ENCODE data around the gene CADM1. TPM values are rescaled to one million over a fixed set of nuclear protein-coding genes. Genes with fewer than 3 reads are reported as not detected.

CADM1 gene
- total RNA-seq, 1 experiment from 2014 or later = 1.1 TPM

- intact Hi-C loops (cut with micrococcal nuclease) = no loop called here
- Histone ChIP-seq H3K4me2 (ENCODE audit: low read length) (no peak overlapping the region), H3K9me3 (ENCODE audit: low read length) (no peaks in the 10 kb centered on the region), H3K27me3 (ENCODE audit: low read length) (no peaks in the 10 kb centered on the region), H3K9me2 (replicated peaks; ENCODE audit: low read length) (no peaks in the 10 kb centered on the region), H2AFZ (ENCODE audit: low read length) (no peak overlapping the region), H3K36me3 (ENCODE audit: low read depth, low read length) (no peaks in the 10 kb centered on the region), H4K20me1 (ENCODE audit: low read length) (no peaks in the 10 kb centered on the region), H3K4me1 (ENCODE audit: insufficient read depth, low read length) (no peaks in the 10 kb centered on the region), H3K27ac (ENCODE audit: low read length) (no peak overlapping the region), H3K79me2 (ENCODE audit: low read length) (no peaks in the 10 kb centered on the region), H3K4me3 (ENCODE audit: low read length) (no peak overlapping the region), H3F3A (ENCODE audit: low read length, unreplicated experiment) (no peaks in the 10 kb centered on the region), H3K9ac (ENCODE audit: low read length) (no peak overlapping the region)
- DNase-seq (no peak), ATAC-seq (no peak)
- TF ChIP-seq EZH2phosphoT487 (IDR thresholded peaks at IDR 0.05; ENCODE audit: borderline replicate concordance, low read length) = no peak
- no peak for TF ChIP-seq CTCF (conservative IDR thresholded peaks at IDR 0.05; ENCODE audit: low read depth, low read length)
- TF ChIP-seq EZH2 (IDR thresholded peaks at IDR 0.05; ENCODE audit: low read length, unreplicated experiment) = no peak
- CTCF ChIA-PET = no interaction called here
- POLR2A ChIA-PET (ENCODE audit: unreplicated experiment) = no interaction called here
- BruUV-seq (replicated peaks) = no TSS peak
Observed at GRCh38 chr11:115154355-115154736, 349.9 kb downstream of the CADM1 start.

GRCh38 chr11:115153731-115154354 is 350.4 kb downstream of the CADM1 start:
- TF ChIP-seq EZH2phosphoT487 (IDR thresholded peaks at IDR 0.05; ENCODE audit: borderline replicate concordance, low read length) = no peak
- TF ChIP-seq EZH2 (IDR thresholded peaks at IDR 0.05; ENCODE audit: low read length, unreplicated experiment) = no peak
- TF ChIP-seq CTCF (conservative IDR thresholded peaks at IDR 0.05; ENCODE audit: low read depth, low read length) = no peak
- Histone ChIP-seq H3K36me3 (ENCODE audit: low read depth, low read length) (no peaks in the 10 kb centered on the region), H3K27ac (ENCODE audit: low read length) (no peak overlapping the region), H3K9me2 (replicated peaks; ENCODE audit: low read length) (no peaks in the 10 kb centered on the region), H3K4me2 (ENCODE audit: low read length) (no peak overlapping the region), H3K4me3 (ENCODE audit: low read length) (no peak overlapping the region), H3K27me3 (ENCODE audit: low read length) (no peaks in the 10 kb centered on the region), H3K79me2 (ENCODE audit: low read length) (no peaks in the 10 kb centered on the region), H3F3A (ENCODE audit: low read length, unreplicated experiment) (no peaks in the 10 kb centered on the region), H4K20me1 (ENCODE audit: low read length) (no peaks in the 10 kb centered on the region), H3K9me3 (ENCODE audit: low read length) (0 out of 2 replicates have a peak, but pooled peaks cover 3% of the 10 kb centered on the region), H2AFZ (ENCODE audit: low read length) (no peak overlapping the region), H3K9ac (ENCODE audit: low read length) (no peak overlapping the region), H3K4me1 (ENCODE audit: insufficient read depth, low read length) (no peaks in the 10 kb centered on the region)
- ATAC-seq = no peak
- POLR2A ChIA-PET (ENCODE audit: unreplicated experiment) = no interaction called here
- intact Hi-C loops (cut with micrococcal nuclease) = no loop called here
- no TSS peak for BruUV-seq (replicated peaks)
- CTCF ChIA-PET = no interaction called here
- no peak for DNase-seq

GRCh38 chr11:115153135-115153534 is 351.1 kb downstream of the CADM1 start:
- no peak overlapping the region for H2AFZ ChIP-seq (ENCODE audit: low read length)
- H4K20me1 ChIP-seq (ENCODE audit: low read length) = no peaks in the 10 kb centered on the region
- no peaks in the 10 kb centered on the region for H3K9me2 ChIP-seq (replicated peaks; ENCODE audit: low read length)
- no peaks in the 10 kb centered on the region for H3F3A ChIP-seq (ENCODE audit: low read length, unreplicated experiment)
- no peaks in the 10 kb centered on the region for H3K4me1 ChIP-seq (ENCODE audit: insufficient read depth, low read length)
- ChIA-PET CTCF (no interaction called here), POLR2A (ENCODE audit: unreplicated experiment) (no interaction called here)
- no peak overlapping the region for H3K27ac ChIP-seq (ENCODE audit: low read length)
- BruUV-seq (replicated peaks) = no TSS peak
- H3K4me3 ChIP-seq (ENCODE audit: low read length) = no peak overlapping the region
- no peaks in the 10 kb centered on the region for H3K36me3 ChIP-seq (ENCODE audit: low read depth, low read length)
- no peaks in the 10 kb centered on the region for H3K79me2 ChIP-seq (ENCODE audit: low read length)
- no peak for TF ChIP-seq EZH2phosphoT487 (IDR thresholded peaks at IDR 0.05; ENCODE audit: borderline replicate concordance, low read length)
- DNase-seq (no peak), ATAC-seq (no peak)
- no peaks in the 10 kb centered on the region for H3K27me3 ChIP-seq (ENCODE audit: low read length)
- intact Hi-C loops (cut with micrococcal nuclease) = no loop called here
- no peak overlapping the region for H3K9ac ChIP-seq (ENCODE audit: low read length)
- 0 out of 2 replicates have a peak, but pooled peaks cover 3% of the 10 kb centered on the region for H3K9me3 ChIP-seq (ENCODE audit: low read length)
- H3K4me2 ChIP-seq (ENCODE audit: low read length) = no peak overlapping the region
